ENCODE measurements around the gene BOD1. TPM values are rescaled to one million over a fixed set of nuclear protein-coding genes. Genes with fewer than 3 reads are reported as not detected.

Gene BOD1
- total RNA-seq, 4 donors from 2014 or later, result 46.3 to 53.3 (median 48.7) TPM

DNA sequence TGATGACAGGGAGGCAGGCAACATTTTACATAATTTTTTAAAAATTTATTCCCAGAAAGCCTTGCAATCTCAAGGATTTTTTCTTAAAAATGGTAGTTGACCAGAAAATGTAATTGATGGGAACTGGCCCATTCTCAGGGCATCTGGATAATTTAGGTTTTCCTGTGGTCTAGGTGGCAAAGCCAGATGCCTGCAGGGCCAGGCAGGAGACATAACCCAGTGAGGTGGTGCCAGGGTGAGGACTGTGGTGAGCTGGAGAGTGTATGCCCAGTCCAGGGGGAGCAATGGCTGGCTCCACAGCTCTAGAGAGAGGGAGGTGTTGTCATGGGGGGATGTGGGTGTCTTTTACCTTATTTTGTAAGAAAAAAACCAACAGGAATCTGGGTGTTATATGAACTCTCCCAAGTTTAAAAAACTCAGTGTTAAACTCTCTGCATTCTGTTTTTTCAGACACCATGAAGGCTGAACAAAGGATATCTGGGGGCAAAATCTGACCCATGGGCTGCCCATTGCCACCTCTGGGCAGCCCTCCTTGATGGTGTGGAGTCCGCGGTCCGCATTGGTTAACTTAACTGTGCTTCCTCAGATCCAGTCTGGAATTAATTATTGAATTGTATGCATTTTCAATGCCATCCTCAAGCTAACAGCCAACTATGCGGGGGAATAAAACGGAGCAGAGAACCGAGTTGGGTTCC, 43.9 kb downstream of the BOD1 start:
- no peak overlapping the region for H3K27ac ChIP-seq
- H3K9me3 ChIP-seq, result no peaks in the 10 kb centered on the region
- peak overlapping the region; percentile 24 for H3K4me3 ChIP-seq
- no peaks in the 10 kb centered on the region for H3K36me3 ChIP-seq
- peaks cover 6% of the 10 kb centered on the region for H3K4me1 ChIP-seq
- TF ChIP-seq, protein P1, sequence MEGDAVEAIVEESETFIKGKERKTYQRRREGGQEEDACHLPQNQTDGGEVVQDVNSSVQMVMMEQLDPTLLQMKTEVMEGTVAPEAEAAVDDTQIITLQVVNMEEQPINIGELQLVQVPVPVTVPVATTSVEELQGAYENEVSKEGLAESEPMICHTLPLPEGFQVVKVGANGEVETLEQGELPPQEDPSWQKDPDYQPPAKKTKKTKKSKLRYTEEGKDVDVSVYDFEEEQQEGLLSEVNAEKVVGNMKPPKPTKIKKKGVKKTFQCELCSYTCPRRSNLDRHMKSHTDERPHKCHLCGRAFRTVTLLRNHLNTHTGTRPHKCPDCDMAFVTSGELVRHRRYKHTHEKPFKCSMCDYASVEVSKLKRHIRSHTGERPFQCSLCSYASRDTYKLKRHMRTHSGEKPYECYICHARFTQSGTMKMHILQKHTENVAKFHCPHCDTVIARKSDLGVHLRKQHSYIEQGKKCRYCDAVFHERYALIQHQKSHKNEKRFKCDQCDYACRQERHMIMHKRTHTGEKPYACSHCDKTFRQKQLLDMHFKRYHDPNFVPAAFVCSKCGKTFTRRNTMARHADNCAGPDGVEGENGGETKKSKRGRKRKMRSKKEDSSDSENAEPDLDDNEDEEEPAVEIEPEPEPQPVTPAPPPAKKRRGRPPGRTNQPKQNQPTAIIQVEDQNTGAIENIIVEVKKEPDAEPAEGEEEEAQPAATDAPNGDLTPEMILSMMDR (IDR thresholded peaks at IDR 0.05), result no peak
- no peak for TF ChIP-seq EP300 (IDR thresholded peaks at IDR 0.05)
- TF ChIP-seq POLR2AphosphoS5 (IDR thresholded peaks at IDR 0.05), result no peak
- no peak for TF ChIP-seq POLR2A (IDR thresholded peaks at IDR 0.05)
- H3K27me3 ChIP-seq, result peaks cover 7% of the 10 kb centered on the region
- DNase-seq (ENCODE audit: low spot score in 2 of 2), result peak in 1 of 2 donors; percentile 34
- WGBS, result 27% methylated on average over 3 of the region's 6 CpGs

DNA sequence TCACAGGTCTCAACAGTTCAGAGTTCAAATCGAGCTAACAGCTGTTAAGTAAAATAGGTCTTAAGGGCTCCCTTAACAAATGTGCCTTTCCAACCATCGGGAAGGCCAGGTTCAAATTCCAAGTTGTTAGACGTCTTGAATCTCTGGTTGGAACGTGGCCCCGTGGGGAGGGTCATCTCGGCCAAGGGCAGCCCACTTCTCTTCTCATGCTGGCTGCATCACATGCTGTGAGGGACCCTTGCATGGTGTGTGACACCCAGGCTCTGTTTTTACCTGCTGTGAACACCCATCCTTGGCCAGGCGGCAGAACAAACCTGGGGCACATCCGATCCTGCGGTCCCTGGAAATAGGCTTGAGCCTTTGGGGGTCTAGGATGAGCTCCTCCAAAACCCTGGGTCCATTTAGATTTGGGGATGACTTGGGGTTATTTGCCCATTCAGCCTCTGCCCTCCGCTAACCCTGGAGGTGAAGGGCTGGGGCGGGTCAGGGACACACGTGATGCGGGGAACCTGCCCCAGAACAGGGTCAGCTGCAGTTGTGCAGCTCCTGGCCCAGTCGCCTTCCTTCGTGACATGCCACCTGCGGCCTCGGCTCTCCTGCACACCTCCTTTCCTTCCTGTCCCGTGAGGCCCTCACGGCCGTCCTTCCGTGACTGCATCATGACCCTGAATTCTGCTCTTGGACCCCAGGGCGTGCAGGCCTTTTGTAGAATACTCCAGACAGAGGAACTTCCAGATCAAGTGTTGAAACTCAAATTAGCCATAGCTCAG, 45.9 kb downstream of the BOD1 start:
- Histone ChIP-seq H3K9me3 (no peaks in the 10 kb centered on the region), H3K36me3 (no peaks in the 10 kb centered on the region), H3K27me3 (peaks cover 7% of the 10 kb centered on the region), H3K4me3 (no peak overlapping the region), H3K27ac (no peak overlapping the region), H3K4me1 (peaks cover 6% of the 10 kb centered on the region)
- no peak for TF ChIP-seq EP300 (IDR thresholded peaks at IDR 0.05)
- no peak for TF ChIP-seq POLR2A (IDR thresholded peaks at IDR 0.05)
- TF ChIP-seq, protein P1 (IDR thresholded peaks at IDR 0.05), result no peak
- TF ChIP-seq POLR2AphosphoS5 (IDR thresholded peaks at IDR 0.05), result no peak
- 91% methylated on average over 22 of the region's 22 CpGs for WGBS
- peak in 1 of 2 donors; percentile 72 for DNase-seq (ENCODE audit: low spot score in 2 of 2)

DNA sequence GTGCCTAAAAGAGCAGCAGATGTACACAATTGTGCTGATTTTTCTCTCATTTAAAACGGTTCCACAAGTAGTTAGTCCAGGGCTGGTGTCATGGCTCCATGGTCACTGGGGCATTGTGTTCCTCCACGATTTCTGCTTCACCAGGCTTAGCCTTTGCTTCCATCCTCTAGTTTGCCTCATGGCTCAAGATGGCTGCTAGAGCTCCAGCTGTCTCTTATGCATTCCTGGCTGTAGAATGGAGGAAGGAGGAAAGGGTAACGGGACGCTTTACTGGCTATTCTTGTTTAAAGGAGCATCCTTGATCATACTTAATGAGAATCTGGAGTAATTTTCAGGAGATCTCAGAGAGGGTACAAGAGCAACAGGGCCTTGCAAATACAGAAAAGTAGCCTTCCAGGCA, 47.7 kb downstream of the BOD1 start:
- no peak for DNase-seq (ENCODE audit: low spot score in 2 of 2)
- Histone ChIP-seq H3K27ac (no peak overlapping the region), H3K36me3 (no peaks in the 10 kb centered on the region), H3K4me1 (peaks cover 6% of the 10 kb centered on the region), H3K4me3 (no peak overlapping the region), H3K9me3 (no peaks in the 10 kb centered on the region), H3K27me3 (peaks cover 9% of the 10 kb centered on the region)
- TF ChIP-seq POLR2A (IDR thresholded peaks at IDR 0.05), result no peak
- TF ChIP-seq, protein P1 (IDR thresholded peaks at IDR 0.05), result no peak
- no peak for TF ChIP-seq EP300 (IDR thresholded peaks at IDR 0.05)
- TF ChIP-seq POLR2AphosphoS5 (IDR thresholded peaks at IDR 0.05), result no peak
- WGBS, result 89% methylated on average over 4 of the region's 4 CpGs

DNA sequence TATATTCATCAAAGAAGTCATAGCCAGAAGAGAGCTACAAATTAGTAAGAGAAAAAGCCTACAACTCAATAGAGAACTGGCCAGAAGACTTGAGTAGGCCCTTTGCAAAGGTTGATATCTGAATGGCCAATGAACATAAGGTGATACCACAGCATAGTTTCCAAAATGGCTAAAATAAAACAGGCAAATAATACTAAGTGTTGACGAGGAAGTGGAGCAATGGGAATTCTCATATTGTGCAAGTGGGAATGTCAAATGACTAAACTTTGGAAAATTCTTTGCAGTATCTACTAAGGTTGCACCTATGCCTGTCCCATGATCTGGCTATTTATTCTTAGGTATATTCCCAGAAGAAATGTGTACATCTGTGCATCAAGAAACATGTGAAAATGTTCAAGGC, 48.3 kb downstream of the BOD1 start:
- Histone ChIP-seq H3K4me1 (peaks cover 5% of the 10 kb centered on the region), H3K4me3 (no peak overlapping the region), H3K27ac (no peak overlapping the region), H3K36me3 (no peaks in the 10 kb centered on the region), H3K27me3 (peaks cover 15% of the 10 kb centered on the region), H3K9me3 (no peaks in the 10 kb centered on the region)
- WGBS, result 100% methylated on average over 1 of the region's 1 CpG
- TF ChIP-seq POLR2AphosphoS5 (IDR thresholded peaks at IDR 0.05) (no peak), POLR2A (IDR thresholded peaks at IDR 0.05) (no peak), EP300 (IDR thresholded peaks at IDR 0.05) (no peak)
- TF ChIP-seq, protein P1 (IDR thresholded peaks at IDR 0.05), result no peak
- DNase-seq (ENCODE audit: low spot score in 2 of 2), result no peak

DNA sequence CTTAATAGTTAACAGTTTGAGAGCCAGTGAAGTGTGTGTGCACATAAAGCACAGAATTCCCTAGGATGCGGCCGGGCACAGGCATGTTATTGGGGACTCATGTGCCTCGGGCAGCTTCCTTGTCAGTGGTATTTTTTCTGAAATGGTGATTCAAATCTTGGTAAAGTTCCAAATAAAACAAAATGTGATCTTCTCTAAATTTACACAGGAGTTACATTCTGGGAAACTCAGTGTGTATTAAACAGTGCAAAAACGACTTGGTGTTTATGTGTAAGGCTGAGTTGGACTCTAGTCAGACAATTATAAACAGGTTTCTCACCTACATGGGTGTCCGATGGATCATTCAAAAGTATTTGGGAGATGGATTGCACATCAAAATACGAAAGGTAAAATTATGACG, 48.9 kb downstream of the BOD1 start:
- Histone ChIP-seq H3K27ac (no peak overlapping the region), H3K36me3 (no peaks in the 10 kb centered on the region), H3K4me3 (no peak overlapping the region), H3K9me3 (no peaks in the 10 kb centered on the region), H3K27me3 (peaks cover 15% of the 10 kb centered on the region), H3K4me1 (no peaks in the 10 kb centered on the region)
- WGBS, result 41% methylated on average over 7 of the region's 7 CpGs
- TF ChIP-seq, protein P1 (IDR thresholded peaks at IDR 0.05), result no peak
- TF ChIP-seq EP300 (IDR thresholded peaks at IDR 0.05), result no peak
- TF ChIP-seq POLR2AphosphoS5 (IDR thresholded peaks at IDR 0.05), result no peak
- TF ChIP-seq POLR2A (IDR thresholded peaks at IDR 0.05), result no peak
- DNase-seq (ENCODE audit: low spot score in 2 of 2), result peak in 1 of 2 donors; percentile 45
